LHCN-M2 (cell line): ENCODE measurements around the gene FEZ2. TPM values are rescaled to one million over a fixed set of nuclear protein-coding genes. Genes with fewer than 3 reads are reported as not detected.

Experiments
- DNase-seq: peaks from one replicate; pipeline ENCODE4 v3.0.0-alpha.2; 2012; ENCODE audit warnings: low read depth
- total RNA-seq: library from RNA; depleted of rRNA; stranded (reverse); fragments of >200 nt; gene quantifications from 2 replicates; pipeline ENCODE4 v1.2.3, GENCODE V29; 2014; rRNA removed

Gene FEZ2
- total RNA-seq, 1 experiment from 2014 or later: 104 TPM

DNA sequence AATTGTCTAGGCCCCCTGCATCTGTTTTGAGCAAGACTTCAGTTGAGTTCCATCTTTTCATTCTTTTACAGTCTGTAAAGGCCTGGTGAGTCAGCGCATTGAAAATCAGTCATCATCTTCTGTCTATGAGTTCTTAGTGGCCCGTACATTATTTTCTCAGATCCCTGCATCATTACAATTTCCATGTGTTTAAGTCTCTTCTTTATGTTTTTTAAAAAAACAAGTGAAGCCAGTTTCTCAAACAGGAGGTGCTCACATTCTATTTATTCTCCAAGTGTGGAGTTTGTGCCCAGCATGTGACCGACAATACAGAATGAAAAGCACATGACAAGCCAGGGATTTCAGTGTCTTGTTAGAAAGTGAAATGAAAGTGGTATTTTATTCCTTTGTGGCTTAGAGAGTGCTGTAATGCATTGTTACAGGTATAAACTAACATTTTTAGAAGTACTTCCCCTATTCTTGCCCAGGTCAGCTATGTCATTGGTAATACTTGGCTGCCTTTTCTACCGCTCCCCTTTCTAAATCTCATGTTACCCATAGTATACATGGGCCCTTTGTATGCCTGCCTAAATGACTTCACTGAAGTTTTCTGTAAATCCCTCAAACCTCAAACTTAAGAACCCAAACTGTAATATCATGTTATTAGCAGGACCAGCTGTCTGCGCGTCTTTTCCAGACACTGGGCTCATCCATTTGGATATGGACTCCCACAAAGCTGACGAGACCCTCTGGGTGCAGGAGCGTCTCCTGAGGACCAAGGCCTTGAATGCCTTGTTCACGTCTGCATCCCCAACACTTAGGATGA, 67.6 kb downstream of the FEZ2 start:
- DNase-seq: peak; percentile 46

DNA sequence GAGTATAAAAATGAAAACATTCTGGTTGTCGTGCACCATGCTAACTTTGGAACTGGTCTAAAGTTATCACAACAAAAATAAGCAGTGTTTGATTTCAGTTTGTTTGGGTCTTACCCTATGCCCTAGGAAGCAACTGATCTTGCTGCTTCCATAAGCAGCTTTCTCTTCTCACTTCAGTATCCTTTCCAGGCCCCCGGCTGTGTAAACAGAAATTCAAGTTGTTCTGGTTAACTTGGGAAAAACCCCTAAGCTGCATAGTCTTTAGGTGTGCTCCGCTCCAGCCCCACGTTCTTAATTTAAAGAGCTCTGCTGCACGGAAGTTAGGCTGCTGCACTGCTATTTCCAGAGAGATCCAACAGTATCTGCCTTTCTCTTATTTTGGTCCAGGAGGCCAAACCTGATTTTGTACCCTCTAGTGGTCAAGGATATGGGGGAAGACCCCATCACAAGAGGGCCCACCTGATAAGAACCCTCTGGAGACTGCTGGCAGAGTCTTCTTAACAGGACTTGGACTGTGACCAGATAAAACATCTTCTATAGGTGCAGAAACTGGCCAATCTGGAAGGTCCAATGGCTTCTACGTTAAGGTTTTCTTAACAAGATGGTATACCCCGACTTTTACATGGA, 69.1 kb downstream of the FEZ2 start:
- no peak for DNase-seq

DNA sequence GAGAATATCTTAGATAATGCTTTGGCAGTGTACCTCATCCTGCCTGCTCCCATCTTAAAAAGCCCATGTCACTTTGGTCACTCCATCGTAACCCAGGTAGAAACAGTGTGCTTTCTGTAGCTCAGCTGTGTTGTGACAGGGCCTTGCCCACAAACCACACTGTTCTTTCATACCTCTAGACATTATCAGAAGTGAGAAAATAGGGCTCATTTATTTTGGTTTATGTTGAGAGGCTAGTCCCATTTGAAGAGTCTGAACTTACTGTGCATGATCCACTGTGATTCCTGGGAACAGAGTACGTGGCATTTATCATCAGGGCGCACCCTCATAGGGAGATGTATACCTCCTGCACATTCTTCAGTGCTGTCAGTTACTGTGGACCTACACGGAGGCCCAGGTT, 69.7 kb downstream of the FEZ2 start:
- no peak for DNase-seq

DNA sequence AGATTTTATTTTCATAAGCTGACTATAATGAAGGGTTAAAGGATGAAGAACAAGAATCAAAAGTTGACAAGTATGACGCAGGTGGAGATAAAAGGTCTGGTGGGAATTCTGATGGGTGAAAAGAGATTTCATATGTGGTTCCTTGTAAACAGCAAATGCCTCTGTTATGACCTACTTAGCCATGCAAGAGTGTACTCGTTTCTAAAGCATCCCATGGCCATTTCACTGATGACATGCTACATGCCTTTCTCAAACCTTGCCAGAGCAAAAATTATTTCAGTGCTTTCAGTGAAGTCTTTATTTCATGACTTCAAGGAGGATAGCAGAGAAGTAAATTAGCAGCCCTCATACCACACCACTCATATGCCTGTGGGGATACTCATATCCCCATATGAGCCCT, 71.7 kb downstream of the FEZ2 start:
- no peak for DNase-seq

DNA sequence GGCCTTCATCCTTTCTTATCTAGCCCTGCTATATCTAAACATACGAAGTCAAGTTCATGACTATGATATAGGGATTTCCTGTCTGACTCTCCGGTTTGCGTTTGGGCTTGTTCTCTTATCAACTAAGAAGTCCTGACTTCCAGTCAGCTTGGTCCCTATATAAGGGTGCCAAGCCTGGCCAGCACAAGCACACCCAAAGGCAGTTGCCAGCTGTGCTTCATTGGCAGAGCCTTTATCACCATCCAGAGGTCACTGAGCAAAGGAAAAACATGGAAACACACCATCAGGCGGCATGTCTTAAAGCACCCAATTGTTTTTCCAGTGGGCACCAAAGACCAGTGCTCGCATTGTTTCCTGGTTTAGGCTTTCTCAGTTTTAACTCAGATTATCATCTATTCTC, 72.7 kb downstream of the FEZ2 start:
- DNase-seq: no peak

DNA sequence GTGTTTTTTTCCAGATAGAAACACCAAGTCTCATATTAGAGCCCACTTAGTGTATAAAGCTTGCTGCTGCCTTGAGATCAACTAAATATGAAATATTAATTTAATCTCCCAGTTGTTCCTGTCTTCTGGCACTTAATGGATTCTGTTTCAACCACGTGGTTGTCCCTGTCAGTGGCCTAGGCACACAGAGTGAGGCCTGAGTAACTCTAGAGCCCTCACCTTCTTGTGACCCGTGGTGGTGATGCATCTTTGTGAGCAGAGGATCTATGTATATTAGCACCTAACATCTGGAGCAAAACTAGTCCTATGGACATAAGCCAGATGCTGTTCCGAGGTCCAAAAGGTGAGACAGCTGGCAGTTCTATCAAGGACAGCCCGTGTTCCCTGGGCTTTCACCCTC, 74.8 kb downstream of the FEZ2 start:
- no peak for DNase-seq

DNA sequence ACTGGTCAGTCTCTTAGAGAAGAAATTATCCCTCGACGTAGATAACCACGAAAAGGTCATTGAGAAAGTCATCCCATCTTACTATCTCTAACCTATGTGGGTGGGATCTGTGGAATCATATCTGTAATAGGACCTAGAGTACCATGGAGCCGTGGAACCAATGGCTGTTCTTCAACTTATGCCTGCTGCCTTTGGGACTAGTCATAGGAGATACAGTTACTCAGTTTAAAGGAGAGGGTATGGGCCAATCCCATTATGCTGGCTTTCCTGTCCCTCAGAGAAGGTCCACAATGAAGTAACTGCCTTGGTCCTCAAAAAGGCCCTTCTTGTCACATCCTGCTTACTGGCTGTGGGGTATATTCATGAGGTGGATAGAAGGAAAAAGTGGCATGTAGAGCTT, 77.5 kb downstream of the FEZ2 start:
- no peak for DNase-seq

DNA sequence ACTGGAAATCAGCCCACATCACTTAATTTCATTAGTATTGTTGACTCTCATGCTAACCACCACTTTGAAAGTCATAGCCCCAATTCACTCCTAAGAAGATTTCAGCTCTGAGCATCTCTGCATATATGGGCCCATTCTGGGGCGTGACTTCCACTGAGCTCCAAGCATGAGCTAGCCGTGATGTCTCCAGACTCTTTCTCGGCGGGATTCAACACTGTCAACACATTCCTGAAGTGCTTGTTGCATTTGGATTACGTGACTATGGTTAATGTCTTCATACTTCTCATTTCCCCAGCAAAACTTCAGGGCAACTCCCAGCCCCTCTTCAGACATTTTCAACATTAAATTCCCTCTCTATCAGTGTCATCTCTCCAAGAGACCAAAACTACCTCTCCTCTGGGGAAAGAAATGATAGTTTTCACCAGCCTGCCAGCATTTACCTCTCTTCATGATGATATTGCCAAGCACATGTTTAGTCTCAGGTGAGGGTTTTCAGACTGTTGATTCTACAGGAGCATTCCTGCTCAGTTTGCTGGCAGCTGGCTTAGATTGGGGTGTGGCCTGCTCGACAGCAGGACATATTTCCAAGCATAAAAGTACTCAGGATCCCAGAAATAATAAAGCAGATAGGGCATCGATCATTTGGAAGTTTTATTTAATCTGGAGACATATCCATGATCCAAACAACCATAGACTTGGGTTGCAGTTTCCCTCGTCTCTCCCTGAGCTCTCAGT, 81.7 kb downstream of the FEZ2 start:
- DNase-seq: peak; percentile 45

DNA sequence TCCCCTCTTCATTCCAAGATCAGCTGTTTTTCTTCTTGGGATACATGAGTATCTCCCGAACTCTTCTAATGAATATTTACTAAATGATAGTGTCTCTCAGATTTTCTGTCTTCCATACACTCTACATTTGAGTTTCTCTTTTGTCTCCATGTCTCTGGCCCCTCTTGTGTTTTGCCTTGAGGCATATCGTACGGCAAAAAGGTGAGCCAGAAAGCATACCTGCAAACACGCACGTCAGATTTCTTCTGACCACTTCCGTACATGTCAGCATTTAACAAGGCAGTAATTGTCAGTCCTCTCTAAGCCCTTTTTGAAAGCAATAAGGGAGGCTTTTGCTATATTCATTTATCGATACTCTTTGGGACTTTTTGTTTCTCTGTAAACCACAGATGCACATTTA, 82.4 kb downstream of the FEZ2 start:
- no peak for DNase-seq

DNA sequence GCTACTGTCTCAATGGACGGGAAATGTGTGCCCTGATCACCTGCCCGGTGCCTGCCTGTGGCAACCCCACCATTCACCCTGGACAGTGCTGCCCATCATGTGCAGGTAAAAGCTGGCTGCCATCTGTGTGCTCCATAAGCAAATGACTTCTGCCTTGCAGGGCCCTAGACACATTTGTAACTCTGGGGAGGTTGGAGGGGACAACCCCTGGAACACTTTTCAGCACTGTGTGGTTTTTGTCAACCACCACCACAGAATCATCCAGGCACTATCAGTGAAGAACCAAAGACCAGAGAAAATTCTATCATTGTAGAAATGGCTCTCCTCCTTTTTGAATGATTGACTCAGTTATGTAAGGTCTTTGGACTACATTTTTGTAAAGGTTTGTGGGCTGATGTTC, 84.3 kb downstream of the FEZ2 start:
- no peak for DNase-seq

DNA sequence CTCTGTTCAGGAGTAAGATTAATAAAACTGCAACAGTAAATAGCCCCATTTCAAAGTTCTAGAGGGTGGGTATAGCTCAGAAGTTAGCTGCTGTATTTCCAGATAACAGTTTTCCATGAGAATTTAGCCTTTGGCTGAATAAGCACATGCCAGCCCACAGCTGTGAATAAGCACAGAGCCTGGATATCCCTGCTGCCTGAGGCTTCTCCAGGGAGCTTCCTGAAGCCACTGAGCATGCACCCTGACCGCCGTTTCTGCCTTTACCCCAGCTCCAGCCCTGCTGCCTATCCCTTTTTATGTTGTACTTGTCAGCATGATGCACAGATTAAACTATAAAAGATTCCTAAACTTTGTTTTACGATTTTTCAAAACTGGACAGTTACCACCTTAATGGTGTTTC, 85.3 kb downstream of the FEZ2 start:
- no peak for DNase-seq

DNA sequence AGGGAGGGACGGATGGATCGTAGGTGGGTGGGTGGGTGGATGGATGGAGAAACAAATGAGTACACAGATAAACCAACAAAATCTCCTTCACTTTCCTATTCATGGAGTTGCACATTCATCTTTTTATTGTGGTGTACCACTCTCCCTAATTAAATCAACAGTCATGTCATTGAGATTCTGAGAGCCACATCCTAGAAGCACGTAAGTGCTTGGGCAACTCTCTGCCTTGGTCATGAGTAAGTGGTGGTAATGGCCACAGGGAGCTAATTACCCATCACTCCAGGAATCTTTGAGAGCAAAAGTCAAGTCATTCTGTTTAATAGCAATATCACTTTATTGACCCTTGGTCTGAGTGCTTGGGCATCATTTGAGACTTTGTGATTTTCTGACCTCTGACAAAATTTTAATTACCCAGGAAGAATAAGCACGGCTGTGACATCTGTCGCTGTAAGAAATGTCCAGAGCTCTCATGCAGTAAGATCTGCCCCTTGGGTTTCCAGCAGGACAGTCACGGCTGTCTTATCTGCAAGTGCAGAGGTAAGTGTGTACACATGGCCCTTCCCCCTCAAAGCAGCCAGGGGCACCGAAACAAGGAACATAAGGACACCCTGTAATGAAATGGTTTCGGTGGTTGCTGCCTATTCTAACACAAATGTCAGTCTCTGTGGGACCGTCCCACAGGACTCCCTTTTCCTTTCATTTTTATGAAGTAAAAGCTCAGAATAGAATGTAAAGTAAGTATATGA, 85.9 kb downstream of the FEZ2 start:
- DNase-seq: peak; percentile 28

DNA sequence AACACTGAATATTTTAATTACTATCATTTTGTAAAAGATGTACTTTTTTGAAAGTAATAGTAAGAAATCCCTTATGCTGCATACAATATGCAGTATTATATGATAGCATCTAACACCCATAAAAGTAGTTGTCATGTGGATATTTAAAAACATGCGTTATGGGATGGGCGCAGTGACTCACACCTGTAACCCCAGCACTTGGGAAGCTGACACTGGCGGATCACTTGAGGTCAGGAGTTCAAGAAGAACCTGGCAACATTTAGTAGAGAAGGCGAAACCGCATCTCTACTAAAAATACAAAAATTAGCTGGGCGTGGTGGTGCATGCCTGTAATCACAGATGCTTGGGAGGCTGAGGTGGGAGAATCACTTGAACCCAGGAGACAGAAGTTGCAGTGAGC, 88.9 kb downstream of the FEZ2 start:
- DNase-seq: peak; percentile 49

DNA sequence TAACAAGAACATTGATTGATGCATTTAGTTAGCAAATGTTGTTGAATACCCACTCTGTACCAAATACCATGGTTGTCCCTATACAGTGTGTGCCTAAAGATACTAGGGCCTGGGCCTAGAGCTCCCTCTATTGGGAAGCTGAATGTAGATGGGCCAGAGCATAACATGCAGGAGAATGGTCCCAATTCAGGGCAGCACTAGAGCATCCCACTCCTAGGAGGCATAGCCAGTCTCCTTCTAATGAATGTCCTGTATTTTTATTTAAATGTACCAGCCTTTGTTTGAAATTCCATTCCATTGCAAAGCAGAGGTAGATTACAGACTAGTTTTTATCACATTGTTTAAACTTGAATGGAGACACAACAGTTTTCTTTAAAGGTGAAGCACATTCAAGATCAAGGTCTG, 90.6 kb downstream of the FEZ2 start:
- peak; percentile 67 for DNase-seq

Other genes with a start within 250 kb of the FEZ2 start
- gene CRIM1, start 242.4 kb downstream of the FEZ2 start, total RNA-seq: 96.4 and 102 TPM in 2 replicates
- 0.51 and 1.0 TPM in 2 replicates for gene VIT, start 98.5 kb upstream of the FEZ2 start, total RNA-seq